Bronchial epithelial cell (primary cell): Measurements from ENCODE around the gene CPZ. TPM values are rescaled to one million over a fixed set of nuclear protein-coding genes. Genes with fewer than 3 reads are reported as not detected.

Experiments used
- DNase-seq: peaks from one replicate; pipeline ENCODE4 v3.0.0-alpha.2; 2010; ENCODE audit warnings: low read depth
- FAIRE-seq: peaks from 2 replicates; lab custom pipeline; 2011; peaks lifted over from hg19 to GRCh38; lab: Jason Lieb, UNC
- H3K27me3 ChIP-seq: 2 replicates; pipeline ENCODE4 v1.5.1; 2011; ENCODE audit warnings: low read length; ENCODE audit not compliant: control insufficient read depth, insufficient read depth
- H3K36me3 ChIP-seq: 2 replicates; pipeline ENCODE4 v1.5.1; 2011; ENCODE audit warnings: low read length; ENCODE audit not compliant: control insufficient read depth, insufficient read depth
- H3K4me3 ChIP-seq: 2 replicates; pipeline ENCODE4 v1.5.1; 2011; ENCODE audit warnings: mild to moderate bottlenecking, low read depth, low read length, control low read depth
- total RNA-seq: library from RNA; depleted of rRNA; stranded (reverse); fragments of >200 nt; gene quantifications from 2 replicates; pipeline ENCODE4 v1.2.1, GENCODE V29; 2014
- TF ChIP-seq, protein P1 (sequence below): IDR thresholded peaks from 2 replicates; pipeline ENCODE4 v1.5.1; 2011; ENCODE audit warnings: mild to moderate bottlenecking, moderate library complexity, low read length, control low read depth, inconsistent platforms; ENCODE audit not compliant: insufficient read depth, severe bottlenecking

Gene CPZ
- total RNA-seq, 1 donor from 2014 or later, result 0.26 TPM

DNA sequence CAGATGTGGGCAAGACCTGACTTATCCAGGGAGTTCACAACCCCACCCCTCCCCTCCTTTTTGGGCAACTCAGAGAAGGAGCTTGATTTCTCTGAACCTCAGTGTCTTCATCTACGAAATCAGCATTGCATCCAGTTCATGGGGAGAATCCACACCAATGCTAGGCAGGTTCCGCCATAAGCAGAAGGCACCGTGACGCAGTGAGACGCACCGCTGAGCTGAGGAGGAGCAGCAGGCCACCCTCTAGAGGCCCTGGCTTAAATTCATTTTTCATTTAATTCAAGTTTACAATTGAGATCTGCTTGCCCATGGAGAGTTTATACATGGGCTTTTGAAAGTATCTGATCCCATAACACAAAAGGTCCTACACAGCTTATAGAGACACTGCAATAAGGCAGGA lies 55.7 kb downstream of the CPZ start:
- DNase-seq (no peak), FAIRE-seq (no peak)
- TF ChIP-seq, protein P1, sequence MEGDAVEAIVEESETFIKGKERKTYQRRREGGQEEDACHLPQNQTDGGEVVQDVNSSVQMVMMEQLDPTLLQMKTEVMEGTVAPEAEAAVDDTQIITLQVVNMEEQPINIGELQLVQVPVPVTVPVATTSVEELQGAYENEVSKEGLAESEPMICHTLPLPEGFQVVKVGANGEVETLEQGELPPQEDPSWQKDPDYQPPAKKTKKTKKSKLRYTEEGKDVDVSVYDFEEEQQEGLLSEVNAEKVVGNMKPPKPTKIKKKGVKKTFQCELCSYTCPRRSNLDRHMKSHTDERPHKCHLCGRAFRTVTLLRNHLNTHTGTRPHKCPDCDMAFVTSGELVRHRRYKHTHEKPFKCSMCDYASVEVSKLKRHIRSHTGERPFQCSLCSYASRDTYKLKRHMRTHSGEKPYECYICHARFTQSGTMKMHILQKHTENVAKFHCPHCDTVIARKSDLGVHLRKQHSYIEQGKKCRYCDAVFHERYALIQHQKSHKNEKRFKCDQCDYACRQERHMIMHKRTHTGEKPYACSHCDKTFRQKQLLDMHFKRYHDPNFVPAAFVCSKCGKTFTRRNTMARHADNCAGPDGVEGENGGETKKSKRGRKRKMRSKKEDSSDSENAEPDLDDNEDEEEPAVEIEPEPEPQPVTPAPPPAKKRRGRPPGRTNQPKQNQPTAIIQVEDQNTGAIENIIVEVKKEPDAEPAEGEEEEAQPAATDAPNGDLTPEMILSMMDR, result no peak
- H3K27me3 ChIP-seq, result no peaks in the 10 kb centered on the region
- H3K36me3 ChIP-seq, result no peaks in the 10 kb centered on the region
- no peak overlapping the region for H3K4me3 ChIP-seq

DNA sequence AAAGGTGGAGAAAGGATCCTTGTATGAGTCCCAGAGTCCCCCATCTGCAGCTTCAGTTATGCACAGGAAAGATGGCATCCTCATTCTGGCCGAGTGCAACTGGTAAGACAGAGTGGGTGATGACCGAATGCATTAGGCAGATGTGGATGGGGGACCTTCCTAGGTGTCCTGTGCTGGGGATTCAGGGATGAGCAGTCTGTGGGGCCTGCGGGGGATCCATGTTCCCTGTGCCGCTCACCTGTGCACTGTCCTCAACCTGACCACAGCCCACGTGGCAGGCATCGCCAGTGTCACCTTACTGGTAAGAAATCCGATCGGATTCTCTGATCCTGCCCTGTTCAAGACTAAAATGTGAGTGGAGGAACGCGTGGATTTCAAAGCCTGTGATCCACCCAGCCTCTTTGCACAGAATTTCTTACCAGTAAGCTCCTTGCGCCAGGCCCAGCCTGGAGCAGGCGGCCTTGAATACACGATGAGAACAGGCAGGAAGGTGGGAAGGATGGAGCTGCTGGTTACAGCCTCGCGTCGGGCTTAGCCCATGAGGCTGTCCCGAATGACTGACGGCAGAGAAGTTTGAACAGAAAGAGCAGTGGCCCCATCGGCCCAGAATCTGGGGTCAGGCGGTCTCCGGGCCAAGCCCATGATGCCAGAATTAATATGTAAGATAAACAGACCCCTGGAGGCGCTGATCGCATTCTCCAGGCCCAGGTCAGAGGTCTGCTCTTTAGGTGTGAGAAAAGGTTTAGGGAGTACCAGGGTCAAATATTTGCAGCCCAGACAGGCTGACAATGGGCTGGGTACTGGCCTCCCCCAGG lies 56.5 kb downstream of the CPZ start:
- no peak overlapping the region for H3K4me3 ChIP-seq
- H3K36me3 ChIP-seq, result no peaks in the 10 kb centered on the region
- H3K27me3 ChIP-seq, result no peaks in the 10 kb centered on the region
- DNase-seq (no peak), FAIRE-seq (peak; percentile 50)
- TF ChIP-seq, protein P1, result no peak

DNA sequence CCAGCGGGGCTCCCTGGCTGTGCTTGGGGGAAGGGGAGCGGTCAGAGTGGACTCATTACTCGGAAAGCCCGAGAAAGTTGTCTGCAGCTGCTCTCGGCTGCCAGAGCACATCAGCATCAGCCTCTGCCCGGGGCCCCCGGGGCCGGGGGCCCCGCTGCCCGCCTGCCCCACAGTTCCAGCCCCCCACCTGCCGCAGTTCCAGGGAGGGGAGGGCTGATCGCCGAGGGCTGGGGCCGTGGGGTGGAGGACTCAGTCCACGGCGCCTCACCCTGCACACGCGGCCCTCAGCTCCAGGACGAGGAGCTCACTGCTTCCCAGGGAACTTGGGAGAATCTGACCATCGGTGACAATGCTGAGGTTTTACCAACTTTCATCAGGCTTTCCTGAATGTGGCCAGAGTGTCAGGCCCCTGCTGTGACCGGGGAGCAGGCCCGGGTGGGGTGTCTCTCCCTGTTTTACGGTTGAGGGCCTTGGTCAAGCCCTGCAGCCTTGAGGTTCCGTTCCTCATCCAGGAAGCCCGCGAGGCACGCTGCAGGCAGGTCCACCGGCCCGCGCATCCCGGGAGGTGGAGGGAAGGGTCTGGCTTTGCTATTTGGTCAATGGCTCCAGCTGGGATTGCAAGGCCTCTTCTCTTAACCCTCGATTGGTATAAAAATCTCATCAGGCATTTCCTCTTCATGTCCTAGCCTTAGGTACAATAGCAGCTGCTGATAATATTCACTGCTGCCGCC lies 57.2 kb downstream of the CPZ start:
- no peaks in the 10 kb centered on the region for H3K27me3 ChIP-seq
- H3K36me3 ChIP-seq, result no peaks in the 10 kb centered on the region
- FAIRE-seq (no peak), DNase-seq (no peak)
- TF ChIP-seq, protein P1, result no peak
- no peak overlapping the region for H3K4me3 ChIP-seq

DNA sequence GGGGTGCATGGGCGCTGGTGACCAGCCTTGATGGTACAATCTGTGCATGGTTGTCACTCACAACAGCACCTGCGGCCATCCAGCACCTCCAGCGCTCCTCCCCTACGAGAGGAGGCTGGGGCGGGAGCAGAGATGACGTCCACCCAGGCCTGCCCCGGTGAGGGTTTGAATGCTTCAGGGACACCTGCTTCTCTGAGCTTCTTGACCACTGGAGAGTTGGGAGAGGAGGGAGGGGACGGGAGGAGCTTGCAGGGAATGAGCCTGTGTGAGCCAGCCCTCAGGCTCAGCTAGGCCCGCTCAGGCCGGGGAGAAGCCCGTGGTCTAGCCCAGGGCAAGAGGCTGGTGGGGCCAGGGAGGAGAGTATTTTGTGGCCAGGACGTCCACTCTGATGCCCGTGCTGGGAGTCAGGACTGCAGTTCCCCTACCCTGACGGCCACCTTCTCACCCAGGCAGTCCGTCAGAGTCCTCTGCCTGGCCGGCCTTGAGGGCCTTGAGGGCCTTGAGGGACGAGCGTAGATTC lies 59.2 kb downstream of the CPZ start:
- Histone ChIP-seq H3K36me3 (no peaks in the 10 kb centered on the region), H3K4me3 (no peak overlapping the region), H3K27me3 (no peaks in the 10 kb centered on the region)
- FAIRE-seq, result no peak
- no peak for DNase-seq
- TF ChIP-seq, protein P1, result no peak

DNA sequence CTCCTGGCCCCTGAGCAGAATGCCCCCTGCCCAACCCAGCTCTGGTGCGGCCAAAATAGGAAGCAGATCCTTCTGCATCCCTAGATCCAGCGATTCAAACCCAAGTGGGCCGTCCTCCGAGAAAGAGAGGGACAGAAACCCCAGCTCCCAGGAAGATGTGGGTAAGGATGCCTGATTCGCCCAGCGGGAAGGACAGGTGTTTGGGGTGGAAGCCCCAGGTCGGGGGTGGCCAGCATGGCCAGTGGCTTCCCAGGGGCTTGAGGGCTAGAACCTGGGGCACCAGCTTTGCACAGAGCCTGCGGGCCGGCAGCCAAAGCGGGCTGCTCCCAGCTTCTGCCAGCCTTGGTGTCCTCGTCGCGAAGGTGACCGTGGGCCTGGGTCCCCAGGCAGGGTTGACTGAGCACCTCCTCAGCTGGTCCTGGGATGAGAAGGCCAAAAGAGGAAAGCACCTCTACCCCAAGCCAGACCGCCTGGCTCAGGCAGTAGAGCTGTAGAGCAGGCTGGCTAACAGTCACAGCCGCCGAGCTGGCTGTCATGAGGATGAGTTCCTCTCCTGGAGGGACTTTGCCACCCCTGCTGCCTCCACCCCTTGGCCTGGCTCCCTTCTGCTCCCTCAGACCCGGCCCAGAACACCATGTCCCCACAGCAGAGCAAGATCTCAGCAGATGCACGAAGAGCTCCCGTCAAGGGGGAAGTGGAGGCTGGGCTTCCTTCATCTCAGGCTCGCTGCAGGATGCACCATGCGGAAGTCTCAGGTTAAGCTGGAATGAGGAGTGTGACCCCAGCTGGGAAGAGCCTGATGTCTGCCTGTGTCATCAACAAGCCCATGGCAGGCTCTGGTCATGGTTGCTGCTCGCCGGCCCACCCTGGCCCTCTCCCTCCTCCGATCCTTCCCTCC lies 59.9 kb downstream of the CPZ start:
- FAIRE-seq (no peak), DNase-seq (no peak)
- Histone ChIP-seq H3K36me3 (no peaks in the 10 kb centered on the region), H3K4me3 (no peak overlapping the region), H3K27me3 (no peaks in the 10 kb centered on the region)
- TF ChIP-seq, protein P1, result no peak
